HUES48 (cell line): ENCODE data around the gene TRAK1.
"Not testable (repeated sequence)": the region's sequence is repeated elsewhere in the genome, so short reads cannot be mapped to it uniquely, and the experiment has no call there.

Experiments used
- H3K27ac ChIP-seq: one replicate; pipeline ENCODE4 v1.7.0; 2013; ENCODE audit warnings: low read depth, low read length, inconsistent platforms
- H3K27me3 ChIP-seq: 2 replicates; pipeline ENCODE4 v1.6.1; 2013; ENCODE audit warnings: mild to moderate bottlenecking, low read length; ENCODE audit not compliant: control insufficient read depth, insufficient read depth
- H3K36me3 ChIP-seq: 2 replicates; pipeline ENCODE4 v1.6.1; 2013; ENCODE audit warnings: low read length; ENCODE audit not compliant: control insufficient read depth, insufficient read depth
- H3K4me1 ChIP-seq: 2 replicates; pipeline ENCODE4 v1.6.1; 2013; ENCODE audit warnings: mild to moderate bottlenecking, low read length; ENCODE audit not compliant: control insufficient read depth, insufficient read depth
- H3K4me3 ChIP-seq: 2 replicates; pipeline ENCODE4 v1.5.1; 2013; ENCODE audit warnings: mild to moderate bottlenecking, low read depth, low read length
- H3K9ac ChIP-seq: 2 replicates; pipeline ENCODE4 v1.6.1; 2013; ENCODE audit warnings: mild to moderate bottlenecking, low read depth, low read length, moderate library complexity
- H3K9me3 ChIP-seq: 2 replicates; pipeline ENCODE4 v1.6.1; 2013; ENCODE audit warnings: low read length; ENCODE audit not compliant: control insufficient read depth, insufficient read depth

The TRAK1 gene

GRCh38 chr3:42099020-42099765 is 8.0 kb downstream of the TRAK1 start:
- Histone ChIP-seq H3K36me3 (no peaks in the 10 kb centered on the region), H3K9me3 (no peaks in the 10 kb centered on the region; the same call in 1 of the 2 replicates), H3K4me1 (peaks cover 6% of the 10 kb centered on the region; the same call in 1 of the 2 replicates), H3K9ac (no peak overlapping the region), H3K27me3 (no peaks in the 10 kb centered on the region), H3K4me3 (no peak overlapping the region), H3K27ac (no peak overlapping the region)

- Histone ChIP-seq H3K27ac (no peak overlapping the region), H3K4me3 (no peak overlapping the region), H3K36me3 (no peaks in the 10 kb centered on the region), H3K27me3 (no peaks in the 10 kb centered on the region), H3K9me3 (no peaks in the 10 kb centered on the region; the same call in 1 of the 2 replicates), H3K9ac (no peak overlapping the region), H3K4me1 (peaks cover 6% of the 10 kb centered on the region; the same call in 1 of the 2 replicates)
These were observed 9.9 kb downstream of the TRAK1 start for GRCh38 chr3:42101048-42101447.

- H3K27me3 ChIP-seq, result no peaks in the 10 kb centered on the region
These were observed 10.3 kb downstream of the TRAK1 start for GRCh38 chr3:42101481-42101880.

GRCh38 chr3:42102571-42102970 is 11.4 kb downstream of the TRAK1 start:
- Histone ChIP-seq H3K27me3 (no peaks in the 10 kb centered on the region), H3K9me3 (no peaks in the 10 kb centered on the region; the same call in none of the 2 replicates), H3K27ac (no peak overlapping the region), H3K36me3 (no peaks in the 10 kb centered on the region), H3K9ac (no peak overlapping the region), H3K4me1 (peaks cover 6% of the 10 kb centered on the region; the same call in 1 of the 2 replicates), H3K4me3 (no peak overlapping the region)

More at GRCh38 chr3:42101481-42101880, 10.3 kb downstream of the TRAK1 start:
- Histone ChIP-seq H3K9me3 (no peaks in the 10 kb centered on the region; the same call in 1 of the 2 replicates), H3K4me3 (no peak overlapping the region), H3K36me3 (no peaks in the 10 kb centered on the region), H3K4me1 (peaks cover 6% of the 10 kb centered on the region; the same call in 1 of the 2 replicates), H3K27ac (no peak overlapping the region), H3K9ac (no peak overlapping the region)

- not testable (repeated sequence) for H3K9ac ChIP-seq, H3K36me3 ChIP-seq, H3K4me1 ChIP-seq
These were observed 12.9 kb downstream of the TRAK1 start for GRCh38 chr3:42103921-42104665.

GRCh38 chr3:42105994-42106393 is 14.8 kb downstream of the TRAK1 start:
- H3K9ac ChIP-seq, H3K27ac ChIP-seq, H3K36me3 ChIP-seq, H3K4me3 ChIP-seq, H3K9me3 ChIP-seq, H3K27me3 ChIP-seq, H3K4me1 ChIP-seq: not testable (repeated sequence)

More at GRCh38 chr3:42103921-42104665, 12.9 kb downstream of the TRAK1 start:
- H3K4me3 ChIP-seq, H3K9me3 ChIP-seq, H3K27me3 ChIP-seq, H3K27ac ChIP-seq: not testable (repeated sequence)

GRCh38 chr3:42106646-42107045 is 15.5 kb downstream of the TRAK1 start:
- Histone ChIP-seq H3K4me3 (no peak overlapping the region), H3K36me3 (no peaks in the 10 kb centered on the region), H3K9me3 (no peaks in the 10 kb centered on the region; the same call in none of the 2 replicates), H3K27me3 (no peaks in the 10 kb centered on the region), H3K9ac (no peak overlapping the region), H3K4me1 (no peaks in the 10 kb centered on the region), H3K27ac (no peak overlapping the region)

GRCh38 chr3:42110631-42111030 is 19.5 kb downstream of the TRAK1 start:
- Histone ChIP-seq H3K9me3 (no peaks in the 10 kb centered on the region; the same call in 1 of the 2 replicates), H3K36me3 (no peaks in the 10 kb centered on the region), H3K9ac (no peak overlapping the region), H3K27me3 (no peaks in the 10 kb centered on the region), H3K4me1 (no peaks in the 10 kb centered on the region), H3K4me3 (no peak overlapping the region), H3K27ac (no peak overlapping the region)

- H3K27me3 ChIP-seq, result no peaks in the 10 kb centered on the region
- no peak overlapping the region for H3K4me3 ChIP-seq
- H3K9me3 ChIP-seq, result no peaks in the 10 kb centered on the region
- H3K36me3 ChIP-seq, result no peaks in the 10 kb centered on the region
- no peak overlapping the region for H3K27ac ChIP-seq
- no peaks in the 10 kb centered on the region for H3K4me1 ChIP-seq
- no peak overlapping the region for H3K9ac ChIP-seq
These were observed 23.1 kb downstream of the TRAK1 start for GRCh38 chr3:42114130-42114725.

- H3K4me3 ChIP-seq, result no peak overlapping the region
- no peak overlapping the region for H3K27ac ChIP-seq
- no peaks in the 10 kb centered on the region for H3K4me1 ChIP-seq
These were observed 24.1 kb downstream of the TRAK1 start for GRCh38 chr3:42115215-42115614.

GRCh38 chr3:42115946-42116345 is 24.8 kb downstream of the TRAK1 start:
- Histone ChIP-seq H3K9ac (no peak overlapping the region), H3K36me3 (no peaks in the 10 kb centered on the region), H3K4me3 (no peak overlapping the region), H3K4me1 (no peaks in the 10 kb centered on the region), H3K9me3 (no peaks in the 10 kb centered on the region), H3K27me3 (no peaks in the 10 kb centered on the region), H3K27ac (no peak overlapping the region)

More at GRCh38 chr3:42115215-42115614, 24.1 kb downstream of the TRAK1 start:
- no peaks in the 10 kb centered on the region for H3K9me3 ChIP-seq
- H3K27me3 ChIP-seq, result no peaks in the 10 kb centered on the region
- H3K36me3 ChIP-seq, result no peaks in the 10 kb centered on the region
- no peak overlapping the region for H3K9ac ChIP-seq
